HepG2 (cell line): Measurements from ENCODE around the gene CAPZA2. TPM values are rescaled to one million over a fixed set of nuclear protein-coding genes. Genes with fewer than 3 reads are reported as not detected.
"Not testable (repeated sequence)": the region's sequence is repeated elsewhere in the genome, so short reads cannot be mapped to it uniquely, and the experiment has no call there.

Experiments
- ATAC-seq: fragments of 200-7000 bp; cut with Tn5 transposase; 3 replicates; pipeline ENCODE4 v1.9.1; 2020; ENCODE audit warnings: mild to moderate bottlenecking, moderate library complexity
- BruUV-seq: library from RNA; stranded (reverse); fragments of 400-500 nt; replicated peaks from 2 replicates; lab custom pipeline; 2021; lab: Mats Ljungman, UMichigan
- CTCF ChIA-PET: fragments of 300-600 bp; formaldehyde crosslinking; extraction: SDS; loops from one replicate; lab custom pipeline; 2021; ENCODE audit warnings: low total read pairs, inconsistent platforms, low intra/inter-chr PET ratio; lab: Yijun Ruan, JAX
- POLR2A ChIA-PET: fragments of 350-600 bp; sonication (Branson Sonifier 250); formaldehyde crosslinking; loops from one replicate; lab custom pipeline; 2020; ENCODE audit warnings: antibody characterized with exemption, inconsistent platforms; lab: Yijun Ruan, JAX
- DNase-seq: peaks from one replicate; pipeline ENCODE4 v3.0.0-alpha.2; 2015; ENCODE audit warnings: low spot score
- FAIRE-seq: peaks from 3 replicates; lab custom pipeline; 2011; peaks lifted over from hg19 to GRCh38; lab: Jason Lieb, UNC
- H2AFZ ChIP-seq: one replicate; pipeline ENCODE4 v1.6.1; 2011; ENCODE audit warnings: low read length, inconsistent platforms
- H3K27ac ChIP-seq: fragments of 300-600 bp; 3 replicates; pipeline ENCODE4 v1.8.0; 2011; ENCODE audit warnings: mixed run types, mild to moderate bottlenecking, mixed read lengths, low read length, inconsistent platforms; ENCODE audit not compliant: insufficient read depth; ENCODE audit errors: extremely low read length
- H3K27me3 ChIP-seq, 2 experiments: fragments of 200-600 bp in 1 of 2; 2 replicates in 1 of 2; 3 replicates in 1 of 2; pipeline versions ENCODE4 v1.6.0 to v1.8.0; 2011; ENCODE audit warnings: low read length in 2 of 2, mild to moderate bottlenecking in 2 of 2, moderate library complexity in 2 of 2, inconsistent platforms in 1 of 2; ENCODE audit not compliant: insufficient read depth in 2 of 2, control insufficient read depth in 1 of 2
- H3K36me3 ChIP-seq, 2 experiments: fragments of 200-600 bp in 1 of 2; replicated peaks in 1 of 2; 2 replicates in 1 of 2; 3 replicates in 1 of 2; pipeline versions ENCODE4 v1.5.1 to v1.8.0; 2011; ENCODE audit warnings: low read length in 2 of 2, inconsistent platforms in 1 of 2; ENCODE audit not compliant: insufficient read depth in 2 of 2, control insufficient read depth in 1 of 2
- H3K4me1 ChIP-seq: 2 replicates; pipeline ENCODE4 v1.5.1; 2012; ENCODE audit warnings: low read length, inconsistent platforms; ENCODE audit not compliant: insufficient read depth
- H3K4me2 ChIP-seq: 2 replicates; pipeline ENCODE4 v1.6.0; 2011; ENCODE audit warnings: low read depth, low read length, inconsistent platforms
- H3K4me3 ChIP-seq, 3 experiments: fragments of 200-600 bp in 1 of 3; sonication (generic), shearing (Covaris generic) in 1 of 3; replicated peaks in 1 of 3; 2 replicates each; pipeline ENCODE4 v1.5.1; 2011 to 2016; ENCODE audit warnings: low read length in 3 of 3, inconsistent platforms in 2 of 3, low read depth in 2 of 3, mild to moderate bottlenecking in 2 of 3, control low read depth in 1 of 3, mixed read lengths in 1 of 3; ENCODE audit not compliant: insufficient read depth in 1 of 3
- H3K79me2 ChIP-seq: one replicate; pipeline ENCODE4 v1.6.1; 2011; ENCODE audit warnings: low read length, inconsistent platforms; ENCODE audit not compliant: insufficient read depth
- H3K9ac ChIP-seq: 2 replicates; pipeline ENCODE4 v1.6.0; 2011; ENCODE audit warnings: mild to moderate bottlenecking, low read depth, low read length, inconsistent platforms; ENCODE audit not compliant: insufficient read depth
- H3K9me3 ChIP-seq: 2 replicates; pipeline ENCODE4 v1.5.1; 2012; ENCODE audit warnings: mild to moderate bottlenecking, low read length
- H4K20me1 ChIP-seq: 2 replicates; pipeline ENCODE4 v1.6.0; 2011; ENCODE audit warnings: inconsistent platforms, mild to moderate bottlenecking, low read length, moderate library complexity; ENCODE audit not compliant: insufficient read depth
- CEBPB ChIP-seq: IDR thresholded peaks from 2 replicates; pipeline ENCODE4 v1.6.1; 2011; ENCODE audit warnings: low read depth, low read length, improper control_type of control experiment, borderline replicate concordance
- SP2 ChIP-seq: sonication (generic); formaldehyde crosslinking; IDR thresholded peaks from 2 replicates; pipeline ENCODE4 v1.5.1; 2020; ENCODE audit warnings: mild to moderate bottlenecking, missing genetic modification reagents
- ZNF276 ChIP-seq: sonication (generic); formaldehyde crosslinking; IDR thresholded peaks from 2 replicates; pipeline ENCODE4 v1.4.0; 2020; ENCODE audit warnings: mild to moderate bottlenecking, low read depth, missing genetic modification reagents
- ZNF333 ChIP-seq: sonication (generic); formaldehyde crosslinking; IDR thresholded peaks from 2 replicates; pipeline ENCODE4 v1.4.0; 2020; ENCODE audit warnings: mild to moderate bottlenecking, missing genetic modification reagents, borderline replicate concordance
- ZNF773 ChIP-seq: sonication (generic); formaldehyde crosslinking; IDR thresholded peaks from 2 replicates; pipeline ENCODE4 v1.4.0; 2020; ENCODE audit warnings: missing genetic modification reagents, borderline replicate concordance
- ZSCAN9 ChIP-seq: IDR thresholded peaks from 2 replicates; pipeline ENCODE4 v1.6.1; 2016; ENCODE audit warnings: borderline replicate concordance
- WGBS: methylation state at CpG from one replicate; pipeline ENCODE4 v1.1.6; 2017; ENCODE audit warnings: low lambda C conversion rate; 5-methylcytosine and 5-hydroxymethylcytosine counted together
- in situ Hi-C: cut with HindIII; loops from 2 replicates; pipeline ENCODE4 v1.10.0; 2017; ENCODE audit warnings: low pct_unique_long_range_greater_than_20kb; ENCODE audit not compliant: extremely low pct_ligation_motif_present
- intact Hi-C: fragments of 100-400 bp; cut with micrococcal nuclease; formaldehyde crosslinking; loops from one replicate; pipeline ENCODE4 v1.10.0; 2022; ENCODE audit not compliant: unreplicated experiment
- polyA plus RNA-seq, 8 experiments: library from polyadenylated mRNA; depleted of rRNA in 3 of 8; stranded (reverse) in 7 of 8; unstranded in 1 of 8; fragments of >200 nt; fragmentation: Illumina TruSeq in 4 of 8; extraction: Trizol in 4 of 8; gene quantifications; 2 replicates each; pipeline versions ENCODE4 v1.2.1 to v1.2.3, GENCODE V29; 2011 to 2016; ENCODE audit warnings: low read depth in 4 of 8, missing spikeins in 1 of 8, mixed read lengths in 1 of 8; ENCODE audit not compliant: insufficient read depth in 1 of 8
- total RNA-seq, 5 experiments: library from RNA; depleted of rRNA; stranded (reverse); fragments of >200 nt; fragmentation: Illumina TruSeq; extraction: Trizol; gene quantifications; 2 replicates each; pipeline ENCODE4 v1.2.3, GENCODE V29; 2016; ENCODE audit warnings: low read depth in 1 of 5
- TF ChIP-seq, protein P1 (sequence below): sonication (generic); formaldehyde crosslinking; IDR thresholded peaks from 2 replicates; pipeline ENCODE4 v1.4.0; 2020; ENCODE audit warnings: missing genetic modification reagents, borderline replicate concordance

The CAPZA2 gene
- total and polyA plus RNA-seq, 2 of the 13 experiments (the other 11 are each of a cell fraction or from before 2014, with no cell fraction given) = 38.4 to 199 TPM

DNA sequence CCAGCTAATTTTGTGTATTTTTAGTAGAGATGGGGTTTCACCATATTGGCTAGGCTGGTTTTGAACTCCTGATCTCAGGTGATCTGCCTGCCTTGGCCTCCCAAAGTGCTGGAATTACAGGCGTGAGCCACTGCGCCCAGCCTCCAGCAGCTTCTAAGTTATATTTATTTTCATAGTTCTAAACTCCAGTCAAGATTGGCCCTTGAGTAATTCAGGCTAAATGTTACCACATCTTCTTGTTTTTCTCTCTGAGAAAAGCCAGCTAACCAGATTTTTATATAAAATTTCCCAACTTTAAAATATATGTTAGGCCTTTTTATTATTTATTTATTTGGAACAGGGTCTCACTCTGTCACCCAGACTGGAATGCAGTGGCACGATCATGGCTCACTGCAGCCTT is 49.0 kb upstream of the CAPZA2 start:
- H3K4me2 ChIP-seq, FAIRE-seq, H3K27ac ChIP-seq, intact Hi-C loops, CTCF ChIA-PET, H3K9me3 ChIP-seq, H3K36me3 ChIP-seq, BruUV-seq, H3K9ac ChIP-seq, ATAC-seq, DNase-seq, H3K27me3 ChIP-seq, H2AFZ ChIP-seq, H4K20me1 ChIP-seq, H3K4me3 ChIP-seq: not testable (repeated sequence)
- Histone ChIP-seq H3K79me2 (peaks cover 17% of the 10 kb centered on the region), H3K4me1 (peaks cover 51% of the 10 kb centered on the region)
- POLR2A ChIA-PET = interaction anchor here (1.5 kb wide), 1 partner anchor 142 kb away, joined by 3 read pairs; no protein-coding TSS in a partner anchor
- TF ChIP-seq CEBPB = peak; percentile 49; the same call in 1 of the 2 replicates
- 95% methylated on average over 3 of the region's 3 CpGs for WGBS
- in situ Hi-C loops = loop anchor here (5.0 to 25.0 kb wide), 2 partner anchors 556 to 651 kb away; no protein-coding TSS in a partner anchor

DNA sequence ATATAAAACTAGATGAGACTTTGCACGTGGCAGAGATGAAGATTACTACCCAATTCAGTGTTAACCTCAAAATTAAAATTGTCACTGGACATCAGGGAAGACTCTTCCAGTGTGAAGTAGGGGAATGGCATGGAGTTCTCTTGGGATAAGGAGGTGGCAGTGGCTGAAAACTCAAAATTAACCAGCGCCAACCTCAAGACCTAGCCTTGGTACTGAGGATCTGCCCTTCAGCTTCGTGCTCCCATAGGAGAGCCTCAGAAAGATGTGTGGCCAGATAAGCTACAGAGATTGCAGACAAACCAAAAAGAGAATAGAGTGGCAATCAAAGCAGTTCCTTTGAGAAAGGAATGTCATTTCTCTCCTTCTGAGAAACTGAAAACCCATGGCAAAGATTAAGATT is 47.3 kb upstream of the CAPZA2 start:
- Histone ChIP-seq H3K27me3 (no peaks in the 10 kb centered on the region), H3K4me3 (no peak overlapping the region), H3K36me3 (no peaks in the 10 kb centered on the region)
- no peak for TF ChIP-seq SP2 (CRISPR knock-in tag)
- TF ChIP-seq ZNF773 (CRISPR knock-in tag) = no peak
- no peak for TF ChIP-seq ZSCAN9 (CRISPR knock-in tag)
- TF ChIP-seq ZNF333 (CRISPR knock-in tag) = no peak
- no peak for TF ChIP-seq ZNF276
- TF ChIP-seq, protein P1, sequence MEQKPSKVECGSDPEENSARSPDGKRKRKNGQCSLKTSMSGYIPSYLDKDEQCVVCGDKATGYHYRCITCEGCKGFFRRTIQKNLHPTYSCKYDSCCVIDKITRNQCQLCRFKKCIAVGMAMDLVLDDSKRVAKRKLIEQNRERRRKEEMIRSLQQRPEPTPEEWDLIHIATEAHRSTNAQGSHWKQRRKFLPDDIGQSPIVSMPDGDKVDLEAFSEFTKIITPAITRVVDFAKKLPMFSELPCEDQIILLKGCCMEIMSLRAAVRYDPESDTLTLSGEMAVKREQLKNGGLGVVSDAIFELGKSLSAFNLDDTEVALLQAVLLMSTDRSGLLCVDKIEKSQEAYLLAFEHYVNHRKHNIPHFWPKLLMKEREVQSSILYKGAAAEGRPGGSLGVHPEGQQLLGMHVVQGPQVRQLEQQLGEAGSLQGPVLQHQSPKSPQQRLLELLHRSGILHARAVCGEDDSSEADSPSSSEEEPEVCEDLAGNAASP (CRISPR knock-in tag) = no peak
- TF ChIP-seq, all 625 proteins: peak for 0
- H2AFZ ChIP-seq = no peak overlapping the region
- peaks cover 35% of the 10 kb centered on the region for H3K4me1 ChIP-seq
- ChIA-PET CTCF (no interaction called here), POLR2A (no interaction called here)
- H3K79me2 ChIP-seq = peaks cover 17% of the 10 kb centered on the region
- no peaks in the 10 kb centered on the region for H4K20me1 ChIP-seq
- ATAC-seq (no peak), FAIRE-seq (no peak), DNase-seq (no peak)
- H3K9me3 ChIP-seq = no peaks in the 10 kb centered on the region
- in situ Hi-C loops = loop anchor here (25.0 kb wide), 1 partner anchor 653 kb away; no protein-coding TSS in a partner anchor
- BruUV-seq = no TSS peak
- H3K9ac ChIP-seq = no peak overlapping the region
- H3K4me2 ChIP-seq = no peak overlapping the region
- H3K27ac ChIP-seq = no peak overlapping the region
- intact Hi-C loops = no loop called here
- WGBS = 84% methylated on average over 3 of the region's 3 CpGs
